DMS114 treated with DMSO at 0.1 percent for 48 hours (cell line): ENCODE measurements around the gene BTBD9.

Source experiments
- DNase-seq: peaks from one replicate; lab custom pipeline; 2025; ENCODE audit not compliant: unreplicated experiment; lab: John Stamatoyannopoulos, UW

Gene BTBD9

GRCh38 chr6:38555606-38556005 lies 84.1 kb downstream of the BTBD9 start:
- no peak for DNase-seq

DNA sequence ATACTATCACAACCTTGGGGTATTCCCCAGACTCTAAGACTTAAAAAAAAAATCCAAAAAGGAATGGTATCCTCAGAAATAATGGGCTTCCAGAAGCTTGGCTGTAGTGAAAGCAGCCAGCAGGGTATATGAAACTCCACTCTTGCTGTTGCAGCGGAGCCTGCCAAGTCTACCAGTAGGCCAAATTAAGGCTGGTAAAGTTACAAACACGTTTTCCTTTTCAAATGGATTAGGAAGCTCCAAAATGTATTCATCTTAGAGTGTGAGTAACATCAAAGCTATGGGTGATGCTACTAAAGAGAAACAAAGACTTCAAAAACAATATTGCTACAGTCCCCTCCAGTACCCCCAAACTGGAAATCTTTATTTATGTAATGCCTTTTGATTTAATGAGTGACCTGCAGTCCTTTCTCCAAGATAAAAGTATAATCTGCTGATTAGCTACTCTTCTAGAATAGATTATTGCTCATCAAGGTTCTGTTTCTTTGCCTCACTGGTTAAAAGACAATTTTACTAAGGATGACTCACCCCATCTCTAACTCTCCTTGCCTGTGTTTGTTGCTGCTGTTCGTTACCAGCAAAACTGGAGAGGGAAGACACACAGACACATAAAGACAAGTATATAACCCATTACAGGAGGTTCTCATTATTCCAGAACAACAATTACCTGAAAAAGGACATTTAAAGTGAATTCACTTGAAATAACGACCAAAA lies 84.9 kb downstream of the BTBD9 start:
- no peak for DNase-seq

DNA sequence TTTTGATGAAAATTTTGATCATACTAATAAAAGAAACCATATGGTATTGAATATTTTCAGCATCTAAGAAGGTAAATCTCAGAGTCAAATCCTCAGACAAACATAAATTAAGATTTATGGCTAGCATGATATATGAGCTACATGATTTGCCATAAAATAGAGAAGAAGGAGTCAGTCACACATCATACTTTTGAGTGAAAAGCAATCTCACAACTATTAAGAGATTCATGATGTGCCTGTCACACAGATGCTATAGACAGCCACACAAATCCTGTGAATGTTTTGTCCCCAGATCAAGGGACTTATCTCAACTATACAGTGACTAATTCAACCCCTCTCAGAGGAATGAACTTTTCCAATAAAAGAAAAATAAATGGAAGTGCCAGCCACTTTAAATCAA lies 85.7 kb downstream of the BTBD9 start:
- DNase-seq, result no peak

DNA sequence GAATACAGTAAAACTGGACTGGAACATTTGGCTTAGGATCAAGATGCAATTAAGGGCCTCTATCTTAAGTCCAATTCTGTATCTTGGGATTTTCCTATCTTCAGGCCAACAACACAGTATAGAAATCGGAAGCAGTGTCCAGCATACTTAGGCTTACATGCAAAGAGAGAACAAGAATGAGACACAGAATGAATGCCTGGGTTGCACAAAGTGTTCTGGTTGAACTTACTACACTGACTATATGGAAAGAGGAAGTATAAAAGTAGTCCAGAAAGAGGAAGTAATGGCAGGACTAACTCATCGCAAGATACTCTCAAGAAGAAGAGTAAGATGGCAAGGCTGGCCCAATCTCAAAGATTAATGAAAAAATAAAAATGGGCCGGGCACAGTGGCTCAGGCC lies 87.6 kb downstream of the BTBD9 start:
- DNase-seq, result no peak

- DNase-seq, result no peak
These were observed 89.9 kb downstream of the BTBD9 start for GRCh38 chr6:38549795-38550194.

GRCh38 chr6:38549180-38549579 lies 90.5 kb downstream of the BTBD9 start:
- DNase-seq, result no peak

- no peak for DNase-seq
These were observed 96.7 kb downstream of the BTBD9 start for GRCh38 chr6:38543022-38543421.

DNA sequence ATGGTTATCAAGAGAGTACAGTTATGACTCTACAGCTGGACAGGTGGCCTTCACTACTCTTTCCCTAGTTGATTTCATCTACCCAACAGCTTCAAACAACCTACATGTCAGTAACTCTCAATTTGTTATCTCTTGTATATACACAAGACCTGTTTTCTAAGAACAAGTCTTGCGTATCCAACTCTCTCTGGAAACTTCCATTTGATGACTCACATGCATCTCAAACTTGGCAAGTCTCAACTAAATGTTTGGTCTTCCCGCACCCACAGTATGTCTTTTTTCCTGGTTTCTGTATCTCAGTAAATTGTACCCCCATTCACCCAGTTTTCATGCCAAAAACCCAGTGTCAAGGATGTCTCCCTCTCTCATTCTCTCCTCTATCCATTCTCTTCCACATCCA lies 97.7 kb downstream of the BTBD9 start:
- no peak for DNase-seq

DNA sequence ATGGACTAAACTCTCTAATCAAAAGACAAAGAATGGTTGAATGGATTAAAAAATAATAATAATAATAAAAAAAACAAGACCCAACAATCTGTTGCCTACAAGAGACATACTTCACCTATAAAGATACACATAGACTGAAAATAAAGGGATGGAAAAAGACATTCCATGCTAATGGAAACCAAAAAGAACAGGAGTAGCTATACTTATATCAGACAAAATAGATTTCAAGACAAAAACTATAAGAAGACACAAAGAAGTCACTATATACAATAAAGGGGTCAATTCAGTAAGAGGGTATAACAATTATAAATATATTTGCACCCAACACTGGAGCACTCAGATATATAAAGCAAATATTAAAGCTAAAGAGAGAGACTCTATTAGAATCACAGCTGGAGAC lies 106.7 kb downstream of the BTBD9 start:
- DNase-seq, result no peak

DNA sequence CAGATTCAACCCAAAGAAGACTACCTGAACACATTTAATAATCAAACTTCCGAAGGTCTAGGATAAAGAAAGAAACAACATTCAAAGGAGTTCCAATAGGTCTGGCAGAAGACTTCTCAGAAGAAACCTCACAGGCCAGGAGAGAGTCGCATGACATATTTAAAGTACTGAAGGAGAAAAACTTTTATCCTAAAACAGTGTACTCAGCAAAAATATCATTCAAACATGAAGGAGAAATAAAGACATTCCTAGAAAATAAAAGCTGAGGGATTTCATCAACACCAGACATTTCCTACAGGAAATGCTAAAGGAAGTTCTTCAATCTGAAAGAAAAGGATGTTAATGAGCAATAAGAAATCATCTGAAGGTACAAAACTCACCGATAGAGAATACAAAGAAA lies 108.6 kb downstream of the BTBD9 start:
- no peak for DNase-seq

- no peak for DNase-seq
These were observed 111.3 kb downstream of the BTBD9 start for GRCh38 chr6:38528196-38528965.

DNA sequence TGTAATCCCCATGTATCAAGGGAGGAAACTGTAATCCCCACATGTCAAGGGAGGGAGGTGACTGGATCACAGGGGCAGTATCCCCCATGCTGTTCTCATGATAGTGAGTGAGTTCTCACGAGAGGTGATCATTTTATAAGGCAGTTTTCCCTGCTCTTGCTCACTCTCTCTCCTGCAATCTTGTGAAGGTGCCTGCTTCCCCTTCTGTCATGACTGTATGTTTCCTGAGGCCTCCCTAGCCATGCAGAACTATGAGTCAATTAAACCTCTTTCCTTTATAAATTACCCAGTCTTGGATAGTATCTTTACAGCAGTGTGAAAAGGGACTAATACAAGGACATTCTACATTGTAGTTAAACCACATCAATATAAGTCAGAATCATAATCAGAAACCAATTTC lies 112.4 kb downstream of the BTBD9 start:
- DNase-seq, result no peak

- no peak for DNase-seq
These were observed 113.8 kb downstream of the BTBD9 start for GRCh38 chr6:38525888-38526287.

DNA sequence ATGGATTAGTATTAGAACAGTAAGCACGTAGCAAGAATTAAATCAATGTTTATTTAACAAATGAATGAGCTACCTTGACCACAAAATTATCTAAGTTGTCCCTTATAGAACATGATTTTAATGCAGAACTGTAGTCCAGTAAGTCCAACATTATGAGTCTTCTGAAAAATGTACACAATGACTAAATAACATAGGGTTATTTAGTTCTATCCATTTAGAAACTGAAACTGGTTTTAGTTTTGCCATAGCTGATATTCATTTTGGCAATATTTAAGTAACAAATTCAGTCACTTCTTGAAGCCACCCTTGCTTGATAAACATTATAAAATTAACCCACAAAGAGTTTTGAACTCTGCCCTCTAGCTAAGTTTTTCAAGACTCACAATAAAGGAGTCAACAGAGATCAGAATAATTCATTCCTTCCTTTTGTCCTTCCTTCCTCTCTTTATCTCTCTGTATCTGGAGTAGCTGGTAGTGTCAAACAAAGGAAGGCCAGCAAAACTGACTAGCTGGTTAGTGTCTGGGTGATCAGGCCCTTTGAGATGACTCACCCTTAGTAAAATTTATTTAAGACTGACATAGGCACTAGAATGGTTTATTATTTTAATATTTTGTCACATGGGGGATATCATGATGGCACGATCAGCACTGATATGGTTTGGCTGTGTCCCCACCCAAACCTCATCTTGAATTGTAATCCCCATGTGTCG lies 115.1 kb downstream of the BTBD9 start:
- DNase-seq, result no peak

- no peak for DNase-seq
These were observed 117.4 kb downstream of the BTBD9 start for GRCh38 chr6:38522322-38522721.

GRCh38 chr6:38518511-38519304 lies 121.0 kb downstream of the BTBD9 start:
- DNase-seq, result no peak

DNA sequence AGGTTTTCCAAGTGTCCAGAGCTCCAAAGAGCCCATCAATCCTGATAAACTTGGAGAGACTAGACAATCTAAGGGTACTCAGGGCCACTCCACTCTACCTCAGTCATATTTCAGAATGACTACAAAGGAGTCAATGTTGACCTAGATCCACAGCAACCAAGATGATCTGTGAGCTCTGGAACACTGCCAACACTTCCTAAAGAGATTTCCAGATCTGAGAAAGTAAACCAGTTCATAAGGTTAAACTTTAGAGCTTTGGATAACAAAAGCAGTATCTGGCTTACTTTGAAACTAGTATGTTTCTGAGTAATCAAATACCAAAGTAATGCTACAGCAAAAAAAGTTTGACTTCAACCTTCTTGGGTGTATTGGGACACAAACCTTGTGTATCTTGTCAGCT lies 122.7 kb downstream of the BTBD9 start:
- no peak for DNase-seq

DNA sequence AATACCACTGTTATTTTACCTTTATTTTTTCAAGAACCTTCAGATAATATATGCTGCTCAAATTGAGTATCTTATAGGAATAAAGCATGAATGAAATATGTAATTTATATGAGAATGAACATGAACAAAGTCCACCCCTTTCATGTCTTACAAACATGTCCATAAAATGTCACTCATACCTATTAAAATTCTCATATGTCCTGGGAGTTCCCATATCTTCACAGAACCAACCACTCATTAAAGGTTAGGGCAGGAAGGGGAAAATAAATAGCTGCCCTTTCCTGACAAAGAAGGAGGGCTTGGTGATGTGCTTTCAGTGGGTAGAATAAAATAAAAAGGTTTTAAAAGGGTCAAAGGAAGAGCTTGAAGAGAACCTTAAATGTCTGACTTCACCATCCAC lies 125.3 kb downstream of the BTBD9 start:
- DNase-seq, result no peak

GRCh38 chr6:38512211-38512610 lies 127.5 kb downstream of the BTBD9 start:
- DNase-seq, result no peak

GRCh38 chr6:38510205-38510604 lies 129.5 kb downstream of the BTBD9 start:
- DNase-seq, result no peak

DNA sequence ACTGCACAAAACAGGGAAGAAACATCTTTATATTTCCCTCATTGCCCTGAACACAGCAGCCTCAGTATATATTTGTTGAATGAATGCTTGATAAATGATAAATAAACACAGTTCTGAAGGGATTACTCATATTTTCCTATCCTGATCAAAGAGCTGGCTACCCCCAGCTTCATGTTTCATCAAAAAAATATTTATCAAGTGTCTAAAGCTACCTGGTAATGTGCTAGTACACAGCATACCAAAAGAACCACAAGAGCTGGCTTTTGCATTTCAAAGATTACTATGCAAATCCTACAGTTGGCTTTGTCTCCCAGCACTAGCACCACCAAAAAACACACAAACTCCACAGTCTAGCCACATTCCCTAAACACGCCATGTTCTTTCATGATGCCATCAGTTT lies 130.0 kb downstream of the BTBD9 start:
- no peak for DNase-seq
